Aorta (tissue), 5 donors: ENCODE results near the gene CBFA2T2. TPM values are rescaled to one million over a fixed set of nuclear protein-coding genes. Genes with fewer than 3 reads are reported as not detected.

ENCODE experiments used
- ATAC-seq: fragments of 200-7000 bp; cut with Tn5 transposase; one replicate; pipeline ENCODE4 v1.9.1; 2022; ENCODE audit warnings: moderate library complexity; ENCODE audit not compliant: low FRiP score
- DNase-seq, 2 donors: peaks; one replicate each; pipeline ENCODE4 v3.0.0-alpha.2; 2020
- H3K27ac ChIP-seq, 2 donors: one replicate each; pipeline ENCODE4 v1.5.1; 2013; ENCODE audit warnings: low read length in 2 of 2, mild to moderate bottlenecking in 2 of 2, moderate library complexity in 2 of 2, control low read depth in 1 of 2, inconsistent platforms in 1 of 2, low read depth in 1 of 2
- H3K27me3 ChIP-seq, 2 donors: one replicate each; pipeline ENCODE4 v1.6.1; 2013; ENCODE audit warnings: control low read depth in 1 of 2, low read length in 1 of 2, mild to moderate bottlenecking in 1 of 2, moderate library complexity in 1 of 2; ENCODE audit not compliant: insufficient read depth in 2 of 2, control insufficient read depth in 1 of 2
- H3K36me3 ChIP-seq, 2 donors: one replicate each; pipeline ENCODE4 v1.6.1; 2013; ENCODE audit warnings: control low read depth in 1 of 2, low read length in 1 of 2, mild to moderate bottlenecking in 1 of 2; ENCODE audit not compliant: insufficient read depth in 2 of 2, control insufficient read depth in 1 of 2
- H3K4me1 ChIP-seq, 2 donors: one replicate each; pipeline ENCODE4 v1.6.1; 2013; ENCODE audit warnings: low read length in 2 of 2, control low read depth in 1 of 2, mild to moderate bottlenecking in 1 of 2, moderate library complexity in 1 of 2; ENCODE audit not compliant: insufficient read depth in 2 of 2, control insufficient read depth in 1 of 2
- H3K4me3 ChIP-seq, 2 donors: one replicate each; pipeline ENCODE4 v1.5.1; 2013; ENCODE audit warnings: low read length in 2 of 2, control low read depth in 1 of 2, mild to moderate bottlenecking in 1 of 2
- H3K9me3 ChIP-seq: one replicate; pipeline ENCODE4 v1.6.1; 2013; ENCODE audit warnings: mild to moderate bottlenecking, low read length; ENCODE audit not compliant: control insufficient read depth
- WGBS, 2 donors: extraction: QIAGEN DNeasy Blood & Tissue Kit; methylation state at CpG; one replicate each; pipeline ENCODE4 v1.1.7; 2013; 5-methylcytosine and 5-hydroxymethylcytosine counted together
- intact Hi-C, 2 donors: fragments of 100-400 bp; cut with DNase I; formaldehyde crosslinking; loops; one replicate each; pipeline versions ENCODE4 v1.14.2 to v1.15.0; 2022
- polyA plus RNA-seq, 2 donors: library from polyadenylated mRNA; stranded (reverse); fragments of 200-250 nt; gene quantifications; one replicate each; pipeline ENCODE4 v1.2.3, GENCODE V29; 2013
- total RNA-seq, 2 donors: library from RNA; stranded (reverse); fragmentation: NEBNext Ultra II Directional; extraction: Animal tissue kit (Norgen Biotek cat#: 25700); gene quantifications; one replicate each; pipeline ENCODE4 v1.2.1, GENCODE V29; 2021
- donor health status: healthy with polysubstance abuse.
- donor health status: Bipolar disorder and iron deficiency.
- donor health status: DM: no; HTN: no; CAD: no.
- donor health status: DM: no; HTN: no; CAD: no.
- donor health status: DM: yes; HTN: yes; CAD: no.

The CBFA2T2 gene
- total and polyA plus RNA-seq, 4 donors, result 2.1 to 20.2 (median 11.9) TPM

- Histone ChIP-seq H3K36me3 (no peaks in the 10 kb centered on the region), H3K4me3 (peak within 1 kb of the TSS; percentile 12 to 28), H3K4me1 (no peaks in the 10 kb centered on the region), H3K27ac (peak within 1 kb of the TSS in 1 of 2 donors; percentile 85), H3K27me3 (no peaks in the 10 kb centered on the region), H3K9me3 (no peaks in the 10 kb centered on the region)
- intact Hi-C loops, result loop anchor here in 1 of 2 donors (5.0 kb wide), 2 partner anchors 209 to 249 kb away; no protein-coding TSS in a partner anchor
- WGBS, 2 donors, result 2 to 5% methylated on average over 41 to 50 of the region's 50 CpGs
- peak; percentile 87 for ATAC-seq
- peak; percentile 99 for DNase-seq
Observed at GRCh38 chr20:33666293-33667244, 176.7 kb downstream of the CBFA2T2 start, which contains the start of gene ACTL10. Gene ACTL10 (plus strand): TSS chr20:33666943. CDS start chr20:33667498, 555 bp downstream.

GRCh38 chr20:33667245-33667675 is 177.4 kb downstream of the CBFA2T2 start:
- H3K9me3 ChIP-seq, result no peaks in the 10 kb centered on the region
- peak overlapping the region in 1 of 2 donors; percentile 75 for H3K27ac ChIP-seq
- peak; percentile 39 for ATAC-seq
- peak overlapping the region; percentile 12 to 28 for H3K4me3 ChIP-seq
- no peaks in the 10 kb centered on the region for H3K36me3 ChIP-seq
- no peaks in the 10 kb centered on the region for H3K4me1 ChIP-seq
- intact Hi-C loops, result loop anchor here in 1 of 2 donors (5.0 kb wide), 2 partner anchors 210 to 250 kb away; no protein-coding TSS in a partner anchor
- DNase-seq, result peak; percentile 74 to 88
- H3K27me3 ChIP-seq, result no peaks in the 10 kb centered on the region
- 3 to 7% methylated on average over 45 to 55 of the region's 55 CpGs for WGBS, 2 donors

- WGBS, 2 donors, result 8 to 27% methylated on average over 45 to 47 of the region's 47 CpGs
- intact Hi-C loops, result loop anchor here in 1 of 2 donors (5.0 kb wide), 2 partner anchors 211 to 251 kb away; no protein-coding TSS in a partner anchor
- Histone ChIP-seq H3K4me3 (peak overlapping the region in 1 of 2 donors; percentile 28), H3K36me3 (no peaks in the 10 kb centered on the region), H3K9me3 (no peaks in the 10 kb centered on the region), H3K27me3 (no peaks in the 10 kb centered on the region), H3K4me1 (no peaks in the 10 kb centered on the region), H3K27ac (peak overlapping the region in 1 of 2 donors; percentile 75)
- DNase-seq (peak; percentile 85 to 92), ATAC-seq (peak; percentile 85)
Observed at GRCh38 chr20:33667676-33668465, 178.0 kb downstream of the CBFA2T2 start.

GRCh38 chr20:33668466-33669155 is 178.7 kb downstream of the CBFA2T2 start:
- ATAC-seq, result no peak
- no peak overlapping the region for H3K4me3 ChIP-seq
- H3K4me1 ChIP-seq, result no peaks in the 10 kb centered on the region
- intact Hi-C loops, result loop anchor here in 1 of 2 donors (5.0 kb wide), 2 partner anchors 211 to 251 kb away; no protein-coding TSS in a partner anchor
- WGBS, 2 donors, result 84 to 87% methylated on average over 13 of the region's 13 CpGs
- H3K27me3 ChIP-seq, result no peaks in the 10 kb centered on the region
- H3K36me3 ChIP-seq, result no peaks in the 10 kb centered on the region
- DNase-seq, result no peak
- H3K27ac ChIP-seq, result no peak overlapping the region
- H3K9me3 ChIP-seq, result no peaks in the 10 kb centered on the region

GRCh38 chr20:33669224-33669623 is 179.3 kb downstream of the CBFA2T2 start:
- Histone ChIP-seq H3K36me3 (no peaks in the 10 kb centered on the region), H3K27ac (no peak overlapping the region), H3K4me1 (no peaks in the 10 kb centered on the region), H3K27me3 (no peaks in the 10 kb centered on the region), H3K9me3 (no peaks in the 10 kb centered on the region), H3K4me3 (no peak overlapping the region)
- WGBS, 2 donors, result 89 to 91% methylated on average over 5 of the region's 5 CpGs
- ATAC-seq, result no peak
- DNase-seq, result no peak
- intact Hi-C loops, result loop anchor here in 1 of 2 donors (5.0 kb wide), 2 partner anchors 212 to 252 kb away; no protein-coding TSS in a partner anchor

- H3K27me3 ChIP-seq, result no peaks in the 10 kb centered on the region
- no peak overlapping the region for H3K4me3 ChIP-seq
- H3K27ac ChIP-seq, result no peak overlapping the region
- H3K36me3 ChIP-seq, result no peaks in the 10 kb centered on the region
- H3K9me3 ChIP-seq, result no peaks in the 10 kb centered on the region
- intact Hi-C loops, result loop anchor here in 1 of 2 donors (5.0 kb wide), 2 partner anchors 213 to 253 kb away; no protein-coding TSS in a partner anchor
- ATAC-seq, result no peak
- WGBS, 2 donors, result 38 to 57% methylated on average over 13 of the region's 13 CpGs
- no peaks in the 10 kb centered on the region for H3K4me1 ChIP-seq
- DNase-seq, result no peak
Observed at GRCh38 chr20:33669873-33670640, 180.2 kb downstream of the CBFA2T2 start.

- no peak for ATAC-seq
- H3K27ac ChIP-seq, result no peak overlapping the region
- 68 to 83% methylated on average over 6 of the region's 6 CpGs for WGBS, 2 donors
Observed at GRCh38 chr20:33670715-33671499, 181.0 kb downstream of the CBFA2T2 start.

More at GRCh38 chr20:33670715-33671499, 181.0 kb downstream of the CBFA2T2 start:
- Histone ChIP-seq H3K27me3 (no peaks in the 10 kb centered on the region), H3K4me1 (no peaks in the 10 kb centered on the region), H3K9me3 (no peaks in the 10 kb centered on the region), H3K4me3 (no peak overlapping the region), H3K36me3 (no peaks in the 10 kb centered on the region)
- DNase-seq, result no peak
- intact Hi-C loops, result no loop called here
